Lower leg skin (tissue), 4 donors: ENCODE measurements around the gene ANAPC5. TPM values are rescaled to one million over a fixed set of nuclear protein-coding genes. Genes with fewer than 3 reads are reported as not detected.

ENCODE experiments used
- DNase-seq, 2 donors: peaks; one replicate each; pipeline ENCODE4 v3.0.0-alpha.2; 2019; ENCODE audit warnings: low spot score in 2 of 2
- H3K4me3 ChIP-seq: fragments of 200-600 bp; sonication (generic); 2 replicates; pipeline ENCODE4 v1.5.1; 2017; ENCODE audit warnings: mild to moderate bottlenecking, low read depth; ENCODE audit not compliant: poor library complexity, severe bottlenecking
- POLR2A ChIP-seq, 2 donors: fragments of 450-650 bp; IDR thresholded peaks; one replicate each; pipeline ENCODE4 v1.6.1; 2016 to 2017; ENCODE audit warnings: antibody characterized with exemption in 2 of 2, mild to moderate bottlenecking in 1 of 2, moderate library complexity in 1 of 2
- WGBS, 2 donors: methylation state at CpG; one replicate each; pipeline ENCODE4 v1.1.5; 2018; 5-methylcytosine and 5-hydroxymethylcytosine counted together
- intact Hi-C: fragments of 100-400 bp; cut with DNase I; formaldehyde crosslinking; loops from one replicate; pipeline ENCODE4 v1.15.0; 2023; ENCODE audit warnings: low total_unique reads
- total RNA-seq, 4 donors: library from RNA; depleted of rRNA; stranded (reverse); fragments of >200 nt; gene quantifications; one replicate each; pipeline ENCODE4 v1.1.0, GENCODE V29; 2016
- TF ChIP-seq, protein P1 (sequence below), 3 donors: fragments of 450-650 bp; IDR thresholded peaks; one replicate each; pipeline ENCODE4 v1.5.1; 2016; ENCODE audit warnings: antibody characterized with exemption in 3 of 3, mild to moderate bottlenecking in 3 of 3, moderate library complexity in 2 of 3

The ANAPC5 gene
- total RNA-seq, 4 donors from 2014 or later: 73.7 to 97.4 (median 91.5) TPM

DNA sequence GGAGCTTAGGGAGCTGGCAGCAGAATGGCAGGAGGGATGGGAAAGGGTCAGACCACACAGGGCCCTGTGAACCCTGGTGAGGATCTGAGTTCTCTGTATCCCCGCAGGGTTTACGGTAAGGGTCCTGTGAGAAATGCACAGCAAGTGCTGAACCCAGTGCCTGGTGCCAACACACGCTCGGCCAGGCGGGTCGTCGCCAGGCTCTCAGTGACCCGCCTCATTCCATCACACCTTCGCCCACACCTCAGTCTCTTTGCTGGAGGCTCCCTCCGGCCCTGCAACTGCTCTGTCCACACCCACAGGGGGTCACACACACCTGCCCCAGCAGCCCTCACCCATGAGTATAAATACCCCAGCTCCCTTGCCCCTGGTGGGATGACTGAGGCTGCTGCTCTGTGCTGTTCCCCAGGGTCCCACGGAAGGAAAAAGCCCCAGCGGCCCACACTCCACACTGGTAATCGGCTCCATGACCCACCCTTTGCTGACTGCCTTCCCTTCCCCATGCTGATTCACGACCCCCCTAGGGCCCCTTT lies 78.8 kb downstream of the ANAPC5 start:
- no peak overlapping the region for H3K4me3 ChIP-seq
- TF ChIP-seq, protein P1, sequence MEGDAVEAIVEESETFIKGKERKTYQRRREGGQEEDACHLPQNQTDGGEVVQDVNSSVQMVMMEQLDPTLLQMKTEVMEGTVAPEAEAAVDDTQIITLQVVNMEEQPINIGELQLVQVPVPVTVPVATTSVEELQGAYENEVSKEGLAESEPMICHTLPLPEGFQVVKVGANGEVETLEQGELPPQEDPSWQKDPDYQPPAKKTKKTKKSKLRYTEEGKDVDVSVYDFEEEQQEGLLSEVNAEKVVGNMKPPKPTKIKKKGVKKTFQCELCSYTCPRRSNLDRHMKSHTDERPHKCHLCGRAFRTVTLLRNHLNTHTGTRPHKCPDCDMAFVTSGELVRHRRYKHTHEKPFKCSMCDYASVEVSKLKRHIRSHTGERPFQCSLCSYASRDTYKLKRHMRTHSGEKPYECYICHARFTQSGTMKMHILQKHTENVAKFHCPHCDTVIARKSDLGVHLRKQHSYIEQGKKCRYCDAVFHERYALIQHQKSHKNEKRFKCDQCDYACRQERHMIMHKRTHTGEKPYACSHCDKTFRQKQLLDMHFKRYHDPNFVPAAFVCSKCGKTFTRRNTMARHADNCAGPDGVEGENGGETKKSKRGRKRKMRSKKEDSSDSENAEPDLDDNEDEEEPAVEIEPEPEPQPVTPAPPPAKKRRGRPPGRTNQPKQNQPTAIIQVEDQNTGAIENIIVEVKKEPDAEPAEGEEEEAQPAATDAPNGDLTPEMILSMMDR (IDR thresholded peaks at IDR 0.05): no peak
- TF ChIP-seq POLR2A (IDR thresholded peaks at IDR 0.05): no peak
- no peak for DNase-seq
- intact Hi-C loops: no loop called here
- WGBS, 2 donors: 94 to 95% methylated on average over 14 of the region's 14 CpGs

DNA sequence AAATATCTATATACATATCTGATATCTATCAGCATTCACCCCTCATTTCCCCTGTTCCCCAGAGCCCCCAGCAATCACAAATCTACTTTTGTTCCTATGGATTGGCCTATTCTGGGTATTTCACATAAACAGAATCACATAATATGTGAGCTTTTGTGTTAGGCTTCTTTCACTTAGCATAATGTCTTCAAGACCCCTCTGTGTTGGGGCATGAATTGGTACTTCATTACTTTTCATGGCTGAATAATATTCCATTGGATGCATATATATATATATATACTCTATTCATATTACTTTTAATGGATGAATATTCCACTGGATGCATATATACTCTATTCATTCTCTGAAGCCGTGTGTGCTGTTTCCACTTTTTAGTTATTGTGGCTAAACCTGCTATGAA lies 84.4 kb downstream of the ANAPC5 start:
- TF ChIP-seq POLR2A (IDR thresholded peaks at IDR 0.05): no peak
- TF ChIP-seq, protein P1 (IDR thresholded peaks at IDR 0.05): no peak
- no peak for DNase-seq
- WGBS, 2 donors: 96 to 100% methylated on average over 1 of the region's 1 CpG
- intact Hi-C loops: no loop called here
- no peak overlapping the region for H3K4me3 ChIP-seq

DNA sequence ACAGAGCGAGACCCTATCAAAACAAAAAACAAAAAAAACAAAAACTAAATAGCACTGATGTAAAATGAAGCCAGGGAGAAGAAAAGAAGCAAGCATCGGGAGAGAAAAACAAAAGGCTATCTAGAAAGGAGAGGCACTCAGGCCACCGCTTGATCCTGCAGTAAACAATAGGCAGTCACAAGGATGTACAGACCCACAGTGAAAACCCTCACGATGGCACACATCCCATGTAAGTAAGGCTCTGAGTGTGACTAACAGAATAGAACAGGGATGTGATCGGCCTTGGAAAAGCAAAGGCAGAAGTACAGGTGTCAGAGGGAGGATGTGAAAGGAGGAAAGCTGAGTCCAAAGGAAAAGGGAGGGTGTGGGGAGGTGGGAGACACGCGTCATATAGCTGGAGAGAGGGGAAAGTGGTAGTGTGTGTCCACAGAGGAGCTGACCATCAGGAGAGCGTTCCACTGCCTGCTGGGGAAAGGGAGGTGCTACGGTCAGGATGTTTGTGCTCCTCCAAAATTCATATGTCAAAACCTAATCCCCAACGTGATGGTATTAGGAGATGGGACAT lies 87.2 kb downstream of the ANAPC5 start:
- no peak overlapping the region for H3K4me3 ChIP-seq
- intact Hi-C loops: no loop called here
- DNase-seq: no peak
- 84 to 85% methylated on average over 10 of the region's 10 CpGs for WGBS, 2 donors
- TF ChIP-seq, protein P1 (IDR thresholded peaks at IDR 0.05): no peak
- no peak for TF ChIP-seq POLR2A (IDR thresholded peaks at IDR 0.05)

DNA sequence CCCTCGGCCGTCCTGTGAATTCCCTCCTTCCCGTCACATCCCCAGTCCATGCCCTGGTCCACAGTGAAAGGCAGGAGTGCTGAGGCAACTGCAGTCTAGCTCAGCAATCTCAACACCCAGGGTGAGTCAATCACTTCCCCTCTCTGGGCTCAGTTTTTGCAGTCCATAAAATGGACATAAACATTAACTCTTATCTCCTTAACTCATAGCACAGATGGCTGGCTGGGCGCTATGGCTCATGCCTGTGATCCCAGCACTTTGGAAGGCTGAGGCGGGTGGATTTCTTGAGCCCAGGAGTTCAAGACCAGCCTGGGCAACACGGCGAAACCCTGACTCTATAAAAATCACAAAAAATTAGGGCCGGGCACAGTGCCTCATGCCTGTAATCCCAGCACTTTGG lies 88.1 kb downstream of the ANAPC5 start:
- intact Hi-C loops: no loop called here
- no peak overlapping the region for H3K4me3 ChIP-seq
- DNase-seq: no peak
- TF ChIP-seq, protein P1 (IDR thresholded peaks at IDR 0.05): no peak
- TF ChIP-seq POLR2A (IDR thresholded peaks at IDR 0.05): no peak
- 92 to 93% methylated on average over 8 of the region's 8 CpGs for WGBS, 2 donors

DNA sequence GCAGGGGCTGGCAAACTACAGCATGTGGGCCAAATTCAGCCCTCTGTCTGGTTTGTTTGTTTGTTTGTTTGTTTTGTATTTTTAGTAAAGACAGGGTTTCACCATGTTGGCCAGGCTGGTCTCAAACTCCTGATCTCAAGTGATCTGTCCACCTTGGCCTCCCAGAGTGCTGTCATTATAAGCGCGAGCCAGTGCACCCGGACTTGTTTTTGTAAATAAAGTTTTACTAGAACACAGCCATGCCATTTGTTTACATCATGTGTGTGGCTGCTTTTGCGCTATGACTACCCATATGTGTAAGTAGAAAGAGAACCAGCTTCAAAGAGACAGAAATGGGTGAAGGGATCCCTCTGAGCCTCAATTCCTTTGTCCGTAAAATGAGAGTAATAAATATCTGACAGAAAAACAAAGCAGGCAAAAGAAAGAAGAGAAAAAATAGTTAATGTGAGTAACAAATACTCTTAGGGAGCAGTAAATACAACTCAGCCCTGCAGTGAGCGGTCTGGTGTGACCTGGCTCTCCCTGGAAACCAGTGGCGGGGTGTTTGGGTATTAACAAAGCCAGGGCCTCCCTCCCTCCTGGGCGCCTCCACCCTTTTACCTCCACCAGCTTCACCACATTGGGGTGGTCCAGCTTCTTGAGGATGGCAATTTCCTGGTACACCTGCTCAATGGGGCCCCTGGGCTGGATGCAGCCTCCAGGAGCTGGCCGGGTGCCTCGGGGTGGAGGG lies 88.8 kb downstream of the ANAPC5 start:
- 90 to 94% methylated on average over 10 of the region's 10 CpGs for WGBS, 2 donors
- no peak for DNase-seq
- no peak overlapping the region for H3K4me3 ChIP-seq
- TF ChIP-seq, protein P1 (IDR thresholded peaks at IDR 0.05): no peak
- TF ChIP-seq POLR2A (IDR thresholded peaks at IDR 0.05): no peak
- intact Hi-C loops: no loop called here
